GM23338 (cell line): ENCODE results near the gene PSEN2. TPM values are rescaled to one million over a fixed set of nuclear protein-coding genes. Genes with fewer than 3 reads are reported as not detected.

Source experiments
- ATAC-seq: fragments of 200-7000 bp; cut with Tn5 transposase; 3 replicates; pipeline ENCODE4 v1.9.1; 2020
- DNase-seq: peaks from one replicate; pipeline ENCODE4 v3.0.0-alpha.2; 2015; ENCODE audit warnings: low spot score
- H2AFZ ChIP-seq: fragments of 200-600 bp; sonication (generic); 2 replicates; pipeline ENCODE4 v1.8.0; 2016; ENCODE audit warnings: antibody characterized with exemption, mild to moderate bottlenecking, moderate library complexity
- H3F3A ChIP-seq: fragments of 200-600 bp; sonication (generic); replicated peaks from 2 replicates; pipeline ENCODE4 v1.8.0; 2017; ENCODE audit warnings: antibody characterized with exemption, mixed run types, low read depth
- H3K27ac ChIP-seq: fragments of 200-600 bp; sonication (generic); 2 replicates; pipeline ENCODE4 v1.6.1; 2016; ENCODE audit warnings: low read depth
- H3K27me3 ChIP-seq: fragments of 200-600 bp; sonication (generic); 2 replicates; pipeline ENCODE4 v1.8.0; 2016; ENCODE audit warnings: mild to moderate bottlenecking, mixed run types, moderate library complexity; ENCODE audit not compliant: insufficient read depth
- H3K36me3 ChIP-seq: fragments of 200-600 bp; sonication (generic); 2 replicates; pipeline ENCODE4 v1.8.0; 2016; ENCODE audit warnings: mild to moderate bottlenecking; ENCODE audit not compliant: insufficient read depth
- H3K4me1 ChIP-seq: fragments of 200-600 bp; sonication (generic); 2 replicates; pipeline ENCODE4 v1.8.0; 2016; ENCODE audit warnings: mild to moderate bottlenecking, moderate library complexity; ENCODE audit not compliant: insufficient read depth
- H3K4me2 ChIP-seq: fragments of 200-600 bp; sonication (generic); 2 replicates; pipeline ENCODE4 v1.7.1; 2017; ENCODE audit warnings: mixed run types
- H3K4me3 ChIP-seq: fragments of 200-600 bp; sonication (generic); 2 replicates; pipeline ENCODE4 v1.6.1; 2016; ENCODE audit warnings: mixed run types
- H3K79me2 ChIP-seq: fragments of 200-600 bp; sonication (generic); replicated peaks from 2 replicates; pipeline ENCODE4 v1.8.0; 2017; ENCODE audit warnings: mild to moderate bottlenecking; ENCODE audit not compliant: insufficient read depth
- H3K9me2 ChIP-seq: fragments of 200-600 bp; sonication (generic); 2 replicates; pipeline ENCODE4 v1.8.0; 2017; ENCODE audit not compliant: insufficient read depth
- H4K20me1 ChIP-seq: fragments of 200-600 bp; sonication (generic); replicated peaks from 2 replicates; pipeline ENCODE4 v1.8.0; 2017; ENCODE audit warnings: mild to moderate bottlenecking; ENCODE audit not compliant: insufficient read depth
- H3K27ac Mint-ChIP-seq: 2 replicates; pipeline ENCODE4 v1.8.0; 2020; ENCODE audit warnings: inconsistent platforms, mild to moderate bottlenecking, moderate library complexity, mixed read lengths
- H3K27me3 Mint-ChIP-seq: 3 replicates; pipeline ENCODE4 v1.8.0; 2022; ENCODE audit warnings: low read depth, mild to moderate bottlenecking, moderate library complexity, mixed read lengths, inconsistent platforms; ENCODE audit not compliant: insufficient read depth, poor library complexity
- H3K36me3 Mint-ChIP-seq: 3 replicates; pipeline ENCODE4 v1.8.0; 2021; ENCODE audit warnings: low read depth, mild to moderate bottlenecking, inconsistent platforms, moderate library complexity, mixed read lengths
- H3K4me1 Mint-ChIP-seq: 3 replicates; pipeline ENCODE4 v1.8.0; 2020; ENCODE audit warnings: mild to moderate bottlenecking, inconsistent platforms, mixed read lengths
- H3K4me3 Mint-ChIP-seq: 3 replicates; pipeline ENCODE4 v1.8.0; 2021; ENCODE audit warnings: moderate library complexity, mild to moderate bottlenecking, inconsistent platforms, mixed read lengths
- H3K9me3 Mint-ChIP-seq: 3 replicates; pipeline ENCODE4 v1.8.0; 2020; ENCODE audit warnings: moderate library complexity, mild to moderate bottlenecking, inconsistent platforms, mixed read lengths
- CREB1 ChIP-seq: fragments of 250-450 bp; sonication (Bioruptor Pico); IDR thresholded peaks from 2 replicates; pipeline ENCODE4 v1.5.0; 2020; ENCODE audit warnings: low read depth, mild to moderate bottlenecking, moderate library complexity
- EZH2 ChIP-seq: fragments of 200-600 bp; sonication (generic); IDR thresholded peaks from one replicate; pipeline ENCODE4 v1.8.0; 2017; ENCODE audit warnings: antibody characterized with exemption, mild to moderate bottlenecking, low read depth; ENCODE audit not compliant: unreplicated experiment
- JUNB ChIP-seq: IDR thresholded peaks from one replicate; pipeline ENCODE4 v1.6.1; 2016; ENCODE audit warnings: antibody characterized with exemption; ENCODE audit not compliant: unreplicated experiment
- NANOG ChIP-seq: IDR thresholded peaks from 2 replicates; pipeline ENCODE4 v1.6.1; 2016; ENCODE audit warnings: antibody characterized with exemption, borderline replicate concordance
- POLR2AphosphoS5 ChIP-seq: IDR thresholded peaks from 2 replicates; pipeline ENCODE4 v1.6.1; 2016; ENCODE audit warnings: antibody characterized with exemption, low read depth
- STAT1 ChIP-seq: IDR thresholded peaks from one replicate; pipeline ENCODE4 v1.6.1; 2016; ENCODE audit warnings: antibody characterized with exemption; ENCODE audit not compliant: unreplicated experiment
- ZNF114 ChIP-seq: fragments of 250-450 bp; sonication (Bioruptor Pico); IDR thresholded peaks from 2 replicates; pipeline ENCODE4 v1.5.0; 2020; ENCODE audit warnings: mild to moderate bottlenecking, moderate library complexity
- polyA plus RNA-seq: library from polyadenylated mRNA; unstranded; fragments of >200 nt; fragmentation: Nextera tagmentation; extraction: Ambion mirVana; gene quantifications from 2 replicates; pipeline ENCODE4 v1.2.1, GENCODE V29; 2016
- total RNA-seq: library from RNA; depleted of rRNA; stranded (reverse); fragments of >200 nt; shearing (Covaris generic); gene quantifications from 2 replicates; pipeline ENCODE4 v1.2.3, GENCODE V29; 2014
- TF ChIP-seq, protein P1 (sequence below): IDR thresholded peaks from 2 replicates; pipeline ENCODE4 v1.6.1; 2016; ENCODE audit warnings: antibody characterized with exemption
- TF ChIP-seq, protein P2 (sequence below): IDR thresholded peaks from one replicate; pipeline ENCODE4 v1.6.1; 2018; ENCODE audit warnings: antibody characterized with exemption; ENCODE audit not compliant: unreplicated experiment
- TF ChIP-seq, protein P3 (sequence below), 2 experiments: fragments of 200-600 bp in 1 of 2; sonication (generic) in 1 of 2; conservative IDR thresholded peaks; 2 replicates each; pipeline versions ENCODE4 v1.5.1 to v1.6.1; 2016 to 2017; ENCODE audit warnings: antibody characterized with exemption in 2 of 2, low read depth in 2 of 2, mild to moderate bottlenecking in 2 of 2, moderate library complexity in 1 of 2

Gene PSEN2
- total and polyA plus RNA-seq, 2 experiments from 2014 or later = 10.0 to 22.1 TPM

DNA sequence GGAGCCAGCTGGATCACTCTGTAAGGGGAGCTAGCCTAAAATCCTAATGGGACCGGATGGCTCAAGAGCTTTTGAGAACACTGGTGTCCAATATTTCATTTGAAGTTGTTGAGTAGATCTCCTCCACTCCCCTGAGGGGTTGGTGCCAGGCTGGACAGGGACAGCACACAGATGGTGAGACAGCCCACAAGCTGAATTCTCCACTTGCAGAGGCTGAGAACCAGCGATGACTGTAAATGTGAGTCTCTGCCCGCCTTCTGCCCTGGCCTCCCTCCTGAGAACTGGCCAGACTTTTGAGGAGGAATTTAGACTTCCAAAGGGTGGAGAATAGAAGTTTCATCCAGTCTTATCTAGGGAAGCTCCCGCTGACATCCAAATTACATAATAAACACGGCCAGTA, 49.2 kb downstream of the PSEN2 start:
- TF ChIP-seq, protein P1, sequence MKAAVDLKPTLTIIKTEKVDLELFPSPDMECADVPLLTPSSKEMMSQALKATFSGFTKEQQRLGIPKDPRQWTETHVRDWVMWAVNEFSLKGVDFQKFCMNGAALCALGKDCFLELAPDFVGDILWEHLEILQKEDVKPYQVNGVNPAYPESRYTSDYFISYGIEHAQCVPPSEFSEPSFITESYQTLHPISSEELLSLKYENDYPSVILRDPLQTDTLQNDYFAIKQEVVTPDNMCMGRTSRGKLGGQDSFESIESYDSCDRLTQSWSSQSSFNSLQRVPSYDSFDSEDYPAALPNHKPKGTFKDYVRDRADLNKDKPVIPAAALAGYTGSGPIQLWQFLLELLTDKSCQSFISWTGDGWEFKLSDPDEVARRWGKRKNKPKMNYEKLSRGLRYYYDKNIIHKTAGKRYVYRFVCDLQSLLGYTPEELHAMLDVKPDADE = no peak
- TF ChIP-seq NANOG (no peak), EZH2 (no peak), ZNF114 (CRISPR knock-in tag) (no peak)
- H3K79me2 ChIP-seq = no peaks in the 10 kb centered on the region
- no peaks in the 10 kb centered on the region for H4K20me1 ChIP-seq
- ATAC-seq (no peak), DNase-seq (no peak)
- H3K4me3 ChIP-seq = no peak overlapping the region
- H3K27ac ChIP-seq = no peak overlapping the region
- Mint-ChIP-seq H3K27ac (no peak overlapping the region), H3K27me3 (peaks cover 4% of the 10 kb centered on the region), H3K4me1 (no peaks in the 10 kb centered on the region), H3K4me3 (no peak overlapping the region), H3K9me3 (no peaks in the 10 kb centered on the region; the same call in 2 of the 3 replicates), H3K36me3 (no peaks in the 10 kb centered on the region)
- no peaks in the 10 kb centered on the region for H3K4me1 ChIP-seq
- no peaks in the 10 kb centered on the region for H3K9me2 ChIP-seq
- no peak overlapping the region for H3K4me2 ChIP-seq
- no peaks in the 10 kb centered on the region for H3F3A ChIP-seq
- H3K36me3 ChIP-seq = no peaks in the 10 kb centered on the region
- no peaks in the 10 kb centered on the region for H3K27me3 ChIP-seq
- no peak overlapping the region for H2AFZ ChIP-seq

DNA sequence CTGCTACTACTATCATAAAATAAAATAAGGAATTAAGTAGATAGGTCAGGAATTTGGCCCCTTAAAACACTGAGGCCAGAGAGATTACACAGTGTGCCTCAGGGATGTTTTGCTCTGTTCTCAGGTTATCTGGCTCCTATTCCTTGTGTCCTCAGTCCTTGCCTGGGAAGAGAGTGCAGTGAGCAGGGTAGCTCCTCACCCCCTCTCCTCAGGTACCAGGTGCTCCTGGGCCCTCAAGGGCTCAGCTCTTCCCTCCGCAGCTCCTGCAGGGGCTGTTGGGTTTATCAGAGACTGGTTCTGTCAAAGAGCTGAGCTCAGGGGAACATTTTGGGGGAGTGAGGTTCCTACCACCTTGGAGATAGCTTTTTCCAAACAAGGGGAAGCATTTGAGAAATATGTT, 49.6 kb downstream of the PSEN2 start:
- Histone ChIP-seq H3K27ac (no peak overlapping the region), H2AFZ (no peak overlapping the region), H3K27me3 (no peaks in the 10 kb centered on the region), H3F3A (no peaks in the 10 kb centered on the region), H3K4me2 (no peak overlapping the region), H3K4me3 (no peak overlapping the region), H3K36me3 (no peaks in the 10 kb centered on the region), H3K4me1 (no peaks in the 10 kb centered on the region), H4K20me1 (no peaks in the 10 kb centered on the region), H3K79me2 (no peaks in the 10 kb centered on the region), H3K9me2 (no peaks in the 10 kb centered on the region)
- no peak for ATAC-seq
- no peak for DNase-seq
- Mint-ChIP-seq H3K4me1 (no peaks in the 10 kb centered on the region), H3K27ac (no peak overlapping the region), H3K9me3 (no peaks in the 10 kb centered on the region; the same call in 2 of the 3 replicates), H3K36me3 (no peaks in the 10 kb centered on the region), H3K27me3 (peaks cover 4% of the 10 kb centered on the region), H3K4me3 (no peak overlapping the region)
- TF ChIP-seq POLR2AphosphoS5 (no peak), EZH2 (no peak), JUNB (no peak), CREB1 (CRISPR knock-in tag) (no peak), ZNF114 (CRISPR knock-in tag) (no peak), NANOG (no peak), STAT1 (no peak)
- TF ChIP-seq, protein P1 = no peak
- TF ChIP-seq, protein P2, sequence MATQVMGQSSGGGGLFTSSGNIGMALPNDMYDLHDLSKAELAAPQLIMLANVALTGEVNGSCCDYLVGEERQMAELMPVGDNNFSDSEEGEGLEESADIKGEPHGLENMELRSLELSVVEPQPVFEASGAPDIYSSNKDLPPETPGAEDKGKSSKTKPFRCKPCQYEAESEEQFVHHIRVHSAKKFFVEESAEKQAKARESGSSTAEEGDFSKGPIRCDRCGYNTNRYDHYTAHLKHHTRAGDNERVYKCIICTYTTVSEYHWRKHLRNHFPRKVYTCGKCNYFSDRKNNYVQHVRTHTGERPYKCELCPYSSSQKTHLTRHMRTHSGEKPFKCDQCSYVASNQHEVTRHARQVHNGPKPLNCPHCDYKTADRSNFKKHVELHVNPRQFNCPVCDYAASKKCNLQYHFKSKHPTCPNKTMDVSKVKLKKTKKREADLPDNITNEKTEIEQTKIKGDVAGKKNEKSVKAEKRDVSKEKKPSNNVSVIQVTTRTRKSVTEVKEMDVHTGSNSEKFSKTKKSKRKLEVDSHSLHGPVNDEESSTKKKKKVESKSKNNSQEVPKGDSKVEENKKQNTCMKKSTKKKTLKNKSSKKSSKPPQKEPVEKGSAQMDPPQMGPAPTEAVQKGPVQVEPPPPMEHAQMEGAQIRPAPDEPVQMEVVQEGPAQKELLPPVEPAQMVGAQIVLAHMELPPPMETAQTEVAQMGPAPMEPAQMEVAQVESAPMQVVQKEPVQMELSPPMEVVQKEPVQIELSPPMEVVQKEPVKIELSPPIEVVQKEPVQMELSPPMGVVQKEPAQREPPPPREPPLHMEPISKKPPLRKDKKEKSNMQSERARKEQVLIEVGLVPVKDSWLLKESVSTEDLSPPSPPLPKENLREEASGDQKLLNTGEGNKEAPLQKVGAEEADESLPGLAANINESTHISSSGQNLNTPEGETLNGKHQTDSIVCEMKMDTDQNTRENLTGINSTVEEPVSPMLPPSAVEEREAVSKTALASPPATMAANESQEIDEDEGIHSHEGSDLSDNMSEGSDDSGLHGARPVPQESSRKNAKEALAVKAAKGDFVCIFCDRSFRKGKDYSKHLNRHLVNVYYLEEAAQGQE = no peak
- TF ChIP-seq, protein P3, sequence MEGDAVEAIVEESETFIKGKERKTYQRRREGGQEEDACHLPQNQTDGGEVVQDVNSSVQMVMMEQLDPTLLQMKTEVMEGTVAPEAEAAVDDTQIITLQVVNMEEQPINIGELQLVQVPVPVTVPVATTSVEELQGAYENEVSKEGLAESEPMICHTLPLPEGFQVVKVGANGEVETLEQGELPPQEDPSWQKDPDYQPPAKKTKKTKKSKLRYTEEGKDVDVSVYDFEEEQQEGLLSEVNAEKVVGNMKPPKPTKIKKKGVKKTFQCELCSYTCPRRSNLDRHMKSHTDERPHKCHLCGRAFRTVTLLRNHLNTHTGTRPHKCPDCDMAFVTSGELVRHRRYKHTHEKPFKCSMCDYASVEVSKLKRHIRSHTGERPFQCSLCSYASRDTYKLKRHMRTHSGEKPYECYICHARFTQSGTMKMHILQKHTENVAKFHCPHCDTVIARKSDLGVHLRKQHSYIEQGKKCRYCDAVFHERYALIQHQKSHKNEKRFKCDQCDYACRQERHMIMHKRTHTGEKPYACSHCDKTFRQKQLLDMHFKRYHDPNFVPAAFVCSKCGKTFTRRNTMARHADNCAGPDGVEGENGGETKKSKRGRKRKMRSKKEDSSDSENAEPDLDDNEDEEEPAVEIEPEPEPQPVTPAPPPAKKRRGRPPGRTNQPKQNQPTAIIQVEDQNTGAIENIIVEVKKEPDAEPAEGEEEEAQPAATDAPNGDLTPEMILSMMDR (conservative IDR thresholded peaks at IDR 0.05; ENCODE audit: low read depth in 2 of 2) = no peak
